Measurements from ENCODE around the gene MYOZ3.

MYOZ3 gene

DNA sequence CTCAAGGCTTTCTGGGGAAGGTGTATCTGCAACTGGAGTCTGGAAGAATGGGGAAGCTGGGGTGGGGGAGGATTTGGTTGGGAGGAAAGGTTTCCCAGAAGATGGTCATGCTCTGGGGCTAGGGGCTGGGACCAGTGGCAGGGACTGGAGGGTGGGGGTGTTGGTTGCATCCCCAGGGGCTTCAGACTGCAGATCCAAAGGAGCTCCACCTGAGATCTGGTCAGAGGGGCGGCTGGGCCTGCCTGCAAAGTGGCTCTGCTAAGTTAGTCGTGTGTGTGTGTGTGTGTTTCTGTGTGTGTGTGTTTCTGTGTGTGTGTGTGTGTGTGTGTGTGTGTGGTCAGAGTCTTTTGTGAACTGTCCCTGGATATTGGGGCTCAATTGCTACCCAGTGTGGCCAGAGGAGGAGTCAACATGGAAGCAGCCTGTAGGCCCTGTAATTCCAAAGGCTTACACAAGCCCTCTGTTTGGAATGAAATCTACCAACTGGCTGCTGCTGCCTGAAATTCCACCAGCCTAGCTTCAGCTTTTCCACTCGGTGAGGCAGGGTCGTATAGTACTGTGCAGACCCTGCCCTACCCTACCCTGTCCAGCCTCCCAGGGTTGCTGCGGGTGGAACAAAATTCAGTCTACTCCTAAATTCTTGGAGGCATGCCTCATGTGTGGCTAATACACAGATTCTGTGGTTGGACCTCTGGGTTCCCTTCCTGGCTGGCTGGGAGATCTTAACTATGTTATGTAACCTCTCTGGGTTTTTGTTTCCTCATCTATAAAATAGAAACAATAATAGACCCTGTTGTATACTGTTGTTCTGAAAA, 33.1 kb upstream of the MYOZ3 start:
- DNase-seq, result no peak

DNA sequence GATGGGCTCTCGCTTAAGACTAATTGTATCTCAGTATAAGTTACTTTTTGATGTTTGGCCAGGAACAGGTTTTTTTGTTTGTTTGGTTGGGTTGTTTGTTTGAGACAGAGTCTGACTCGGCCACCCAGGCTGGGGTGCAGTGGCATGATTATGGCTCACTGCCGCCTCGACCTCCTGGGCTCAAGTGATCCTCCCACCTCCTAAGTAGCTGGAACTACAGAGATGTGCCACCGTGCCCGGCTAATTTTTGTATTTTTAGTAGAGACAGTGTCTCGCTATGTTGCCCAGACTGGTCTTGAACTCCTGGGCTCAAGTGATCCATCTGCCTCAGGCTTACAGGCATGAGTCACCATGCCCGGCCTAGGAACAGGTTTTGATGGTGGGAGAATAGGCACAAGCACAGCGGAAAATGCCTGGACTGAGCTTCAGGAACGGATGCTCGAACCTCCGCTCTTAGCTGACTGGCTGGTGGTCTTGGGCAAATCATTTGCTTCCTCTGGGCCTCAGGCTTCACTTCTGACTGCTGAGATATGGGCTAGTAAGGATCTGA, 32.0 kb upstream of the MYOZ3 start:
- no peak for DNase-seq

DNA sequence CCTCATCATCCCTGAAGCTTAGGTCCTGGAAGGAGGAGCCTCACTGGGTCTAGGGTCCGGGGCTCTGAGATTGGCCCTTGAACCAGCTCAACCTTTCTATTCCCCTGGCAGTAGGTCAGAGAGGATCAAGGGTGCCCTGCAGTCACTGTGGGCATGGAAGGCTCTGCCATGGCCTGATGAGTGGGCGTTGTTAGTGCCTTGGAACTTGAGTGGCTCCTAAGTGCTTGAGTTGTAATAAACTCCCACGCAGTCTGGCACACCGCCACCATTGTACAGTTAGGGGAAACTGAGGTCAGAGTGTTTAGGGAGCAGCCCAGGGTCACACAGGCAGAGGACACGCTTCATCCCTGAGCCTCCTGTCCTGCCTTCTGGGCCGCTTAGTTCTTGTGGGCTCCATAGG, 31.0 kb upstream of the MYOZ3 start:
- no peak for DNase-seq

DNA sequence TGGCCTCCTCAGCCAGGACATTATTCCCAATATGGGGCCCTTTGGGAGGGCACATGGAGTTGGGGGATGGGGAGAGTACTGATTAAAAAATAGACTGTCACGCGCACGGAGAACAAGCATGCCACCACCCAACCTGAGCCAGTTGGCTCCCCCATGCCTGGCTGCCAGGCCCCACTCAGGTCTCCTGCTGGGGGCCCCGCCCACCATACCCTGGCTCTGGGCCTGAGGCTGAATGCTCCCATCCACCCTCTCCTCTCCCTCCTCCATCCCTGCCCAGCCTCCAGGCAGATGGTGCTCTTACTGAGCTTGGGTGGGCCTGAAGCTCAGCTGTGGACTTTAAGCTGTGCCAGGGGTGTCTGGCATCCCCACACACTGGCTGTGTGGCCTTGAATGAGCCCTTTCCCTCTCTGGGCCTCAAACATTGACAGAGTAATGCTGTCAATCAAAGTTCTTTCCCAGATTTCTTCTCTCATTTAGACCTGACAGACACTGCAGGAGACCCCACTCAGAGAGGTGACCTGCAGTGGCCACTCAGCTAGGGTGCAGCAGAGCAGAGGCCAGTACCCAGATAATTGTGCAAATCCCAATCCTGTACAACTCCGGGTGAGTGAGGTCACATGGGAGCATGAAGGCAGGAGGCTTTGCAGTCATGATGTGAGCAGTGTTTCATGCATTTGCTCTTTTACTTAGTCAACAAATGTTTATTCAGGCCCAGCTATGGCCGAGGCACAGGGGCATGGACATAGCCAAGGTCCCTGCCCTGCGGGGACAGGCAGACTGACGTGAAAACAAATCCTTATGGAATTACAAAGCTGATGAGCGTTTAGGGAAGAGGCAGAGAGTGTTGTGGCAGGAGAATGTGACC, 30.4 kb upstream of the MYOZ3 start:
- DNase-seq, result peak; percentile 77

DNA sequence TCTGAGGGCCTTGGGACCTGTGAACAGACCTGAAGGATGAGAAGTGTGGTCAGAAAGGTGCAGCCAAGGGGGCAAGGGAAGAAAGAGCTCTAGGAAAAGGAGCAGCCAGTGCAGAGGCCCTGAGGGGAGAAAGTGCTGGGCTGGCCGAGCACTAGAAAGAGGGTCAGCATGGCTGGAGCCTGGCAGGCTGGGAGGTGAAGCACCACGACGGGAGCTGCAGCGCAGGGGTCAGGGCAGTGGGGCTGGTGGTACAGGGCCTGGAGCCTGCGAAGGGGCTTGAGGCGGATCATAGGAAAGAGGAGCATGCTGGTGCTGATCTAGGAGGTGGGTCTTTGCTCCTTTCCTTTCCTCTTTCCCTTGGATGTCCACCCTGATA, 29.7 kb upstream of the MYOZ3 start:
- no peak for DNase-seq

DNA sequence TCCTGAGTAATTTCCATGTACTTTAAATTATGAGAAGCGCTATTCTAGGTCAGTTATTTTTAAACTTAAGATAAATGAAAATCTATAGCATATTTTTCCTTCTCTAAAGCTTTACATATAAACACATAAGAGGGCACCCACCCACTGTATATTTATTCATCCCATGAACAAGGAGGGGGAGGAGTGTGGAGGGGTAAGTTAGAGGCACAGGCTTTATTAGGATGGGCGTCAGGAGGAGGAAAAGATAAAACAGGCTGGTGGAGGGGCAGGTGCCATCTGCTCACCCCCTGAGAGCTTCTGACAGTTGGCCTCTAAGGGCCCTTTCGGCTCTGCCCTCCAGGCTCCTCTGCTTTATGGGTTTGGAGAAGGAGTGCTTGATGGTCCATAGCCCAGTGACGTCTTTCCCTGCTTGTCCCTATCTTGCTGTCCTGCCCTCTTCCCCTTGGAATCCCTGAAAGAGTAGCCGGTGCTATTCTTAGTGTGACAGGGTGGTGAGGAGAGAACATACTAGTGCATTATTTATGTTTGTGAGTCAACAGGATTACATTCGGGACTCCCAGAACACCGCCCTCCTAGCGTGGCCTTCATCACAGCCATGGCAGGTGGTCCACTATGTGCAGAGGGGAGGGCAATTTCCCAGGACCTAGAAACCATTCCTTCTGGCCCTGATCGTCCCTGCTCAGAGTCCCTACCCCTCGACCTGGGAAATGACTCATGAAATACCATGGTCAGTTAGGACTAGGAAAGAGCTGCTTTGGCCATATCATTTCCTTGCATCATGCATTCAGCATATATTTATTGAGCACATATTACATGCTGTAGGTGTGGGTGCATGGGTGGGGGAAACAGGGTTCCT, 28.5 kb upstream of the MYOZ3 start:
- peak; percentile 60 for DNase-seq

DNA sequence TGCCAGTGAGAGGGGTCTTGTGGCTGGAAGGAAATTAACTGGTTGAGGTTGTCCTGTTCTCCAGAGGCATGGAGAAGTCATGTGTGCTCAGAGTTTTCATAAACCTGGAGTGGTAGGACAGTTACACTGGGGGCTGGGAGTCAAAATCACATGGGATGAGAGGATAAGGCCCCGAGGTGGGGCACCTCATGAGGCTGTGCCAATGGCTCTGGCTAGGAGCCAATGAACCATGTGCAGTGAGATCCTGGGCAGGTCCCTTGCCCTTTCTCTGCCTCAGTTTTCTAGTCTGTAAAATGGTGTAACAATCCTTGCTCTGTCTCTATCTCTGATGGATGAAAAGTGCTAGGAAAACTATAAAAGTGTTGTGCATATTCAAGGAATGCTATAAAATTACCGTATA, 27.6 kb upstream of the MYOZ3 start:
- peak; percentile 27 for DNase-seq

DNA sequence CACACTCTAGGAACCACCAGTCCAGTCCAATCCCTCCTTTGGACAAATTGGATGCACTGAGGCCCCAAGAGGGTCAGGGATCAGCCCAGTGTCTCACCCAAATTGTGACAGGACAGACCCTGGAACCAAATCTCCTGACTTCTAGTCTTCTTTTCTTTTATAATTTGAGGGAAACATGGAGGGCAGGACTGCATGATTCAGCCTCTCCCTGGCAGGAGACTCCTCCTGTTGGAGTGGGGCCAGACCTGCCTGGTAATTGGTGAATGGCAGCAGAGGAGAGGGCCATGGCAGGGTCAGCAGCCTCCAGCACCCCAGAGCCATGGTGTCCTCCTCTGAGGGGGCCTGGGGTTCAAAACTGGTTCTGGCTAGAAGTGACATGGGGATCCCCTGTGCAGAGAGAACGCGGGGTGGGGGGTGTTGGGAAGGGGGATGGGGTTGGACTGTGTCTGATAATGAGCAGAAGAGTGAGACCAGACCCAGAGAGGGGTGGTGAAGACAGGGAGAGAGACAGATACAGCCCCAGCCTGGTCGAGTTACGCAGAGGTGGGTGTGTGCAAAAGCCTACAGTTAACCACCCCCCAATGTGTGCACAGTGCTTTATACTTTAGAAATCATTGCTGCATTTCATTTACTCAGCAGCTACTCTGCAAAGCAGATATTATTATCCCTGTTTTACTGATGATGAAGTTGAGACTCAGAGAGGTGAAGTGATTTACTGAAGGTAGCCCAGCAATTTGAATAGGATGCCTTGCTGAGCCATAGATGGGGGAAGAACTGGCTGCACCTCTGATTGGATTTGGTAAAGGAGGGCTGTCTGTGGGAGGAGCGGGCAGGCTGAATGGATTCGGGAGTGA, 24.4 kb upstream of the MYOZ3 start:
- DNase-seq, result peak; percentile 41

DNA sequence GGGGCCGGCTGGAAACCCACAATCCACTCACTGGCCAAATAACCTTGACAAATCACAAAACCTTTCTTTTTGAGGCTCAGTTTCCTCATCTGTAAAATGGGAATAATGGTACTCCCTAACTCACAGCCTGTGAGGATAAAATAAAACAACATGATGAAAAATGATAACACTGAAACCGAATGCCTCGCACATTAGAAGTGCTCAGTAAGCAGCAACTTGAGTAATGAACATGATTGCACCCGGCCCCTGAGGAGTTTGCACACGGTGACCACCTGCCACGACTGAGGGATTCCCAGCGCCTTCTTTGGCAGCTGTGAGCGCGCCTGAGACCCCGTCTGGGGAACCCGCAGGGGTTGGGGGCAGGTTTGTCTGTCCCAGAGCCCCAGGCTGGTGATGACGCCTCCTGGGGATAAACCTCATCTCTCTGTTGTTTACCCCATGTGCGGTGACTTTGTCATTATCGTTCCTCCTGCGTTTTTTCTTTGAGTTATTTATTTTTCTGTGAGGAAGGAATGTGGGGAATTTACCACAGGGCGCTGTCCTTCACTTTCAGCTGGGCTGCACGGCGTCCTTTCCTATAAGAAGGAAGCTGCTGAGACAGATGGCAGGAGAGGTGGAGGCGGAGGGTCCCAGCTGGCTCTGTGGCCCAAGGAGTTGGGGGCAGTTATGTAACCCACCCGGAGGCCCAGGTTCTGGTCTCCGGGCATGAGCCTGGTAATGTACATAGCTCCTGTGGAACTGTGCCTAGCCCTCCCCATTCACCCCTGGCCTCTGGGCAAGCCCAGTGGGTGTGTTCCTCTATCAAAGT, 23.6 kb upstream of the MYOZ3 start:
- no peak for DNase-seq

DNA sequence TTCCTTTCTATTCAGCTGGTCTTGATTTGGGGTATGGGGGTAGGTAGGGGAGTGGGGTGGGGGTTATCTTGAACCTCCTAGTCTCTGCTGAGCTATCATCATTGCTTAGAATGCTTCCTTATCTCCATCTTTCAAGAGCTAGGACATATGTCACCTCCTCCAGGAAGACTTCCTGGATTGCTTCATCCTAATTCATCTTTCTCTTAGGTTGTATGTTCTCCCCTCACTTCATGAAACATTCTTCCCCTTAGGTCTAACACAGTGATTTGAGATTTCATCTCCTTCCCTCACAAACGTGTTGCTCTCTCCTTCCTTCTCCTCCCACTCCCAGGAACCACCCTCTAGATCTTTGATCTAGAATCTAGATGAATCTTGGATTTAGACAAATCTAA, 23.0 kb upstream of the MYOZ3 start:
- no peak for DNase-seq

DNA sequence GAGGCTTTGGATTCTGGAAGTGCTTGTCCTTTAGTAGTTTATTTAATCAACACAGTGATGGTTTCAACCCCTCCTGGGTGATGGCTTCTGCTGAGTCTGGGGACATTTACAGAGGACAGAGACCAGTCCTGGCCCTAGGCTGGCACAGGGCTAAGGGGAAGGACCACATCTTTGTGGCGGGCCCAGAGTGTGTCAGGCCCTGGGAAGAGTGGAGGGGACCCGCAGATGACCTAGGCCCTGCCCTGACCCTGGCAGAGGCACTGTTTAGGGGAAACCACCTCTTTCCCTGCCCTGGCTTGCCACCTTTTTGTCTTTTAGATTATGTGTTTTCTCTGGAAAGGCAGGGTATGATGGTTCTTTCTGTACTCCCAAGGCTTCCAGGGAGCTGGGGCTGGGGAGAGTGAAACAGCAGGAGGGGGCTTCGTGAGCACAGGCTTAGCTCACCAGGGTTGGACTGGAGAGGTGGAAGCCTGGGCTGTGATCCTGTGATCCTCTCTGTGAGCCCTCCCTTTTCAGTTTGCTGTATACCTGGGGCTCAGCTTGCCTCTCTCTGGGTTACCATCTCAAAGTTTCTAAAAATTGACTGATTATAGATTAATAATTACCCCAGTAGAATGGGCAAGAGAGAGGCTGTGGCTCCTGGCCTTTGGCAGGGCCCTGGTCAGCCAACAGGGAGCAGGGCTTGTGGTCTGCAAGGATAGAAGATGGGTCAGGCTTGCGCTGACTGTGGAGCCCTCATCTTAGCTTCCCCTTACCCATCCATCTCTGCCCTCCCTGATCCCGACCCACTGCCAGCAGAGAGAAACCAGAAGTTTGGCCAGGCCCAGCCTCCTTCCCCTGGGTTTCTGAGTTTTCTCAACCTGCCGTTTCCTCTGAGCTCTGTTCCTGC, 22.3 kb upstream of the MYOZ3 start:
- DNase-seq, result no peak

DNA sequence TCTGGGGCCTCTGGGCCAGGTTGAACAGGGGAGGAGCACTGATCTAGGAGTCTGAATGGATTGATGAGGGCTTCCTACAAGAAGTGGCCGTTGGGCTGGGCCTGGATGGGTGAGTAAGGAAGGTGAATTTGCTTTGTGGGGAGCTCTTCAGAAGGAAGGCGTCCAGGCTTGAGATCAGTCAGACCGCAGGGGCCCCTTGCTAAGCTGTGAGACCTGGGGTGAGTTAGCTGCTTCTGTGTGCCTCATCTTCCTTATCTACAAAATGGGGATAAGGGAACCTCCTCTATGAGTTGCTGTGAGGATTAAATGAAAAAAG, 21.7 kb upstream of the MYOZ3 start:
- DNase-seq, result no peak

DNA sequence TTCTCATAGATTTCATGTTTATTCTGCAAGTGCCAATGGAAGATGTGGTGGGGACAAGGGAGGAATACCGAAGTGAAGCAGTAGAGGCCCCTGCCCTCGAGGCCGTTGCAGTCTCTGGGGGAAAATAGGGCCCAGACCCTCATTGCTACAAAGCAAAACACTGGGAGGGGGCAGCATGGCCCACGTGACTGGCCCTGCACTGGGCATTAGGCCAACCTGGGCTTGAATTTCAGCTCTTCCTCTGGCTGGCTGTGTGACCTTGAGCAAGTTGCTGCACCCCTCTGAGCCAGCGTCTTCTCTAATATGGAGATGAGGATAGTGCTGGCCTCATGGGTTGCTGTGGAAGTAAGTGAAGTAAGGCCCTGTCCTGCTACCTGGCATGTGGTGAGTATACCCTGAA, 21.3 kb upstream of the MYOZ3 start:
- no peak for DNase-seq

DNA sequence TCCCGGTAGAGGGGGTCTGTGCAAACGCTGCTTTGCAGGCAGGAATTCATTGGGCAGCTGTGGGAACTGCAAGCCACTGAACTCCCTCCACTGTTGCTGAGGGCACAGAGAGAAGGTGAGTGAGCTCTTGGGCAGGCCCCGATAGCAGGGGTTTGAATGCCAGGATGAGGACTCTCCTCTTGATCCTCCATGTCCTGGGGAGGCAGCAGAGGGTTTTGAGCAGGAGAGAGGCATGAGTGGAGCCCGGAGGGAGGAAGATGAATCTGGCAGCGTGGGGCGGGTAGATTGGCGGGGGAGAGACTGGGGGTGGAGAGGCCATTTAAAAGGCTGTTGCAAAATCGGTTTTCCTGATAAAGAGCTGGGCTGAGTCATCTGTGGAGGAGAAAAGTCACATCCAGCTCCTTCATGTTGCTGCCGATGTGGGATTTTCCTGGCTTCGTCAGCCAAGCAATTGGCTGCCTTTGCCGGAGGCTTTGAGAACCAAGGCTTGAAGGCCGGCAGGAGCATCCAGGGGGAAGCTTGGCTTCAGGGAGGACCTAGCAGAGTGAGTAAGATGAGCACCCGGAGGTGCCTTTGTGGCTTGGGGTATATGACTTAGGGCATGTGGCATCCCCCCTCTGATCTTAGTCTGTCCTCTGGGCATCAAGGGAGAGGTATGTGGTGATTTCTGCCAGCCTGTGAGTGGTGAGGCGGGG, 20.6 kb upstream of the MYOZ3 start, which contains the start of gene SYNPO:
Gene SYNPO (plus strand): TSS at position 350 of the 695 bp plus-strand sequence. CDS start 7,616 bp downstream, outside the sequence.
- DNase-seq, result no peak

DNA sequence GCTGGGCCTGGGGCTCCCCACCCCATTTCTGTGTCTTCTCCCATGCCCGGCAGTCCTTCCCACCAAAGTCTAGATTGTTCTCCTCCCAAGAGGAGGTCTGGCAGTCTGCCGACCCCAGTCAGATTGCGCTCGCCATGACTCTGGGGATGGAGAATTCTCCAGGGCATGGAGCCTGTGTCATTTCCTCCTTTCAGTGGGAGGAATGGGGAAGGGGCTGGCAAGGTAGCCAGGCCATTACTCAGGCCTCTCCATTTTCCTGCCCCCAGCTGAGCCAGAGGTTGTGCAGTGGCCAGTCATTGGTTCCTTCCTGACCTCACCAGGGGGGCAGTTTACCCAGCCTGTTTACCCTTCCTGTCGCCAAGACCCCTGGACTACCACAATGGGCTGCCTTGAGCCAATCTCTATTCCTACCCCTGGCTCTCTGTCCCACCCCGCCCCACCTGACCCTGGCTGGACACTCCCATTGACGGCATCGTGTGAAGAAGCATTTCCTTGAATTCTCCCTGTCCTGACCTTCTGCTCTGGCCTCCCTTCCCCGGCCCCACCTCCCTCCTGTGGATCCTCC, 20.0 kb upstream of the MYOZ3 start:
- no peak for DNase-seq

DNA sequence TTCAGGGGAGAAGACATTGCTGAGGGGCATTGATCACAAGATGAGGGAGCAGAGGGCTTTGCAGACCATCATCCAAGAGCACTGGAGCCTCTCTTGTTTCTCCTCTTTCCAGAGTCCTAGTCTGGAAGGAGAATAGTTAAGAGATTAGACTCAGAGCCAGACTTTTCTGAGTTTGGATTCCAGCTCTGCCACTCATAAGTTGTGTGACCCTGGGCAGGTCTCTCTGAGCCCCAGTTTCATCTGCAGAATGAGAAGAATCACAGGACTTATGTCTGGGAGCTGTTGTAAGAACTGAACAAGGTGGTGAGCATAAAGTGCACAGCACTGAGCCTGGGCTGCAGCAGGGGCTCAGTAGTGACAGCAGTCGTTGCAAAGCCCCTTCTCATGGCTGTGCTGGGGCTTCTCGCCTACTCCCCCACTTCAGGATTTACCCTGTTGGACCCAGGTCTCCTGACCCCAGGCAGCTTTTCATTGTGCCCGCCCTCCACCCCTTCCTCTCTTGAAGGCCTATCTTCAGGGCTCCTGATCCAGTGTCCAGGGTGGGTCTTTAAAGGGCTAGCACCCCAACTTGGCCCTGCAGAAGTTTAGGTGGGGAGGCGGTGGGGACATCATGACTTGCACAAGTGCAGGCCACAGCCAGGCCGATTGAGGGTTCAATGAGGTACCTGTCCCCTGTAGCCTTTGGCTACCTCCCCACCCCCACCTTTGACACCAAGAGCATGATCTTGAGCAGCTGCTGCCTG, 19.1 kb upstream of the MYOZ3 start:
- DNase-seq, result no peak

DNA sequence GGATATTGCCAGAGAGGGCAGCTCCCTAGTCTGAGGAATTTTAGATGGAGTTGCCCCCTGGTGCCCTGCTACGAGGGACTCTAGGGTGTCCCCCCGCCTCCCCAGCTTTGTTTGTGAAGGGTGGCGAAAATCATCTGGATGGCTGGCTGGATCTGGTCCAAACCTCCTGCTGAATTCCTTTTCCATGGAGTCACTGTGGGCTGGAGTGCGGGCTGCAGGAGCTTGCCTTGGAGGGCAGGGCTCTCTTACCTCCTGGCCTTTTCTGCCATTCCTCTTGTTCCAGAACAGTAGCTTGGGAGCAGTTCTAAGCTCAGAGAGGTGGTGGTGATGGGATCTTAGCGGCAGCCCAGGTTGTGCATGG, 18.5 kb upstream of the MYOZ3 start:
- DNase-seq, result no peak

DNA sequence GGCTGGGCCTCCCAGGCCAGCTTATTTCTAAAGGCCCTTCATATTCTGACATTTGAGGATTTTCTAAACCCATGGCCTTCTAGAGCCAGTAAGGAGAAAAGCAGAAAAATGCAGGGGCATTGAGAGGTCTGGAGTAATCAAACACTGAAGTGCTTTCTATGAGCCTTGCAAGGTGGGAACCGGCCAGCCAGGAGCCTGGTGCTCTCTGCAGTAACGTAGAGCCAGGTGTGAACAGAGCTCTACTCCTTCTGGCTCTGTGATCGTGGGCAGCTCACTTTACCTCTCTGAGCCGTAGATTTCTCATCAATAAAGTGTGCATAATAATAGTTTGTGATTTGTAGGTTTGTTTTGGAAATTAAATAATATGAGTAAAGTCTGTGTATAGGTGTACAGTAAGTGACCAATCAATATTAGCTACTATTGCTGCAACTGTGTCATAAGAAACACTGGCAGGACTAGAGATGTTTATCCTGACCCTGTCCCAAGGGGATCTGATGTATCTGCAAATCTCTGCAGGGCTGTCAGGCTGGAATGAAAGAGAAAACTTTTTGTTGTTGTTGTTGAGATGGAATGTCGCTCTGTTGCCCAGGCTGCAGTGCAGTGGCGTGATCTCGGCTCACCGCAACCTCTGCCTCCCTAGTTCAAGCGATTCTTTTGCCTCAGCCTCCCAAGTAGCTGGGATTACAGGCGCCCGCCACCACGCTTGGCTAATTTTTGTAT, 17.9 kb upstream of the MYOZ3 start:
- no peak for DNase-seq
